ENCODE measurements around the gene SUN5.

- TF ChIP-seq CTCF (IDR thresholded peaks at IDR 0.05) (no peak), EZH2 (IDR thresholded peaks at IDR 0.05; ENCODE audit: borderline replicate concordance, insufficient read depth, low read depth, low read length, poor library complexity, severe bottlenecking) (no peak)
These were observed 31.8 kb downstream of the SUN5 start for GRCh38 chr20:32972181-32973076.

Measured in B cell (primary cell).